GM10248 (cell line): ENCODE measurements around the gene PCDHA3.
"Not testable (repeated sequence)": the region's sequence is repeated elsewhere in the genome, so short reads cannot be mapped to it uniquely, and the experiment has no call there.

Experiments
- CTCF ChIA-PET: fragments of 300-600 bp; sonication (Branson Sonifier 250); formaldehyde crosslinking; extraction: SDS; loops from one replicate; lab custom pipeline; 2021; ENCODE audit warnings: antibody characterized with exemption; lab: Yijun Ruan, JAX
- POLR2A ChIA-PET: fragments of 350-650 bp; sonication (Branson Sonifier 250); formaldehyde crosslinking; extraction: SDS; loops from one replicate; lab custom pipeline; 2020; ENCODE audit warnings: antibody characterized with exemption; lab: Yijun Ruan, JAX
- DNase-seq: peaks from one replicate; pipeline ENCODE4 v3.0.0; 2012; ENCODE audit errors: extremely low spot score
- CTCF ChIP-seq: IDR thresholded peaks from 2 replicates; pipeline ENCODE4 v1.5.1; 2012; ENCODE audit warnings: mild to moderate bottlenecking, low read depth; ENCODE audit errors: extremely low read depth, missing control alignments, control extremely low read depth

PCDHA3 gene

GRCh38 chr5:140806834-140807775 is 6.2 kb downstream of the PCDHA3 start, which contains the start of gene PCDHA4:
Gene PCDHA4 (plus strand): TSS chr5:140807068.
- ChIA-PET CTCF (interaction anchor here (1.0 to 1.3 kb wide), 3 partner anchors 9 to 21 kb away, joined by 3 to 4 read pairs (median 3); partner anchors contain the start of gene PCDHA1), POLR2A (no interaction called here)
- peak; percentile 13 for TF ChIP-seq CTCF
- DNase-seq: no peak

- CTCF ChIA-PET: interaction anchor here (1.0 to 1.1 kb wide), 2 partner anchors 9 to 22 kb away, joined by 3 to 4 read pairs; partner anchors contain the start of gene PCDHA1
- POLR2A ChIA-PET: not testable (repeated sequence)
These were observed 7.5 kb downstream of the PCDHA3 start for GRCh38 chr5:140808241-140808888.

GRCh38 chr5:140808889-140809291 is 8.0 kb downstream of the PCDHA3 start:
- TF ChIP-seq CTCF: no peak
- ChIA-PET CTCF (no interaction called here), POLR2A (no interaction called here)
- no peak for DNase-seq

More at GRCh38 chr5:140808241-140808888, 7.5 kb downstream of the PCDHA3 start:
- DNase-seq: not testable (repeated sequence)

- TF ChIP-seq CTCF: no peak
- POLR2A ChIA-PET: no interaction called here
- CTCF ChIA-PET: no interaction called here
- DNase-seq: no peak
These were observed 20.8 kb downstream of the PCDHA3 start, which contains the start of gene PCDHA5 for GRCh38 chr5:140821375-140822280. Gene PCDHA5 (plus strand): TSS chr5:140821613.

GRCh38 chr5:140822281-140822629 is 21.4 kb downstream of the PCDHA3 start:
- no peak for TF ChIP-seq CTCF
- ChIA-PET CTCF (no interaction called here), POLR2A (no interaction called here)
- DNase-seq: no peak

- DNase-seq, POLR2A ChIA-PET, CTCF ChIA-PET: not testable (repeated sequence)
These were observed 22.1 kb downstream of the PCDHA3 start for GRCh38 chr5:140822969-140823368.

- TF ChIP-seq CTCF: no peak
- DNase-seq: no peak
- ChIA-PET CTCF (no interaction called here), POLR2A (no interaction called here)
These were observed 22.6 kb downstream of the PCDHA3 start for GRCh38 chr5:140823475-140823874.
